HepG2 (cell line): ENCODE results near the gene RRP9.
"Not testable (repeated sequence)": the region's sequence is repeated elsewhere in the genome, so short reads cannot be mapped to it uniquely, and the experiment has no call there.

Experiments
- FOXO4 ChIP-seq: sonication (generic); formaldehyde crosslinking; conservative IDR thresholded peaks from 2 replicates; pipeline ENCODE4 v1.8.1; 2023; ENCODE audit warnings: missing genetic modification reagents
- FOXP1 ChIP-seq, 2 experiments: fragments of 450-650 bp in 1 of 2; IDR thresholded peaks; 2 replicates each; pipeline ENCODE4 v1.6.1; 2017 to 2018; ENCODE audit warnings: antibody characterized with exemption in 1 of 2
- HNRNPL ChIP-seq: fragments of 200-400 bp; formaldehyde crosslinking; IDR thresholded peaks from 2 replicates; pipeline ENCODE4 v1.6.1; 2017; ENCODE audit warnings: mild to moderate bottlenecking, low read depth, low read length
- MLX ChIP-seq: IDR thresholded peaks from 2 replicates; pipeline ENCODE4 v1.6.1; 2016
- PRMT3 ChIP-seq: sonication (generic); formaldehyde crosslinking; IDR thresholded peaks from 2 replicates; pipeline ENCODE4 v1.8.1; 2022; ENCODE audit warnings: low read depth, mild to moderate bottlenecking, moderate library complexity, missing genetic modification reagents, borderline replicate concordance
- RBM39 ChIP-seq: fragments of 200-400 bp; formaldehyde crosslinking; IDR thresholded peaks from one replicate; pipeline ENCODE4 v1.6.1; 2018; ENCODE audit warnings: antibody characterized with exemption, mild to moderate bottlenecking, low read depth, low read length; ENCODE audit not compliant: poor library complexity, severe bottlenecking
- SIN3A ChIP-seq: IDR thresholded peaks from 2 replicates; pipeline ENCODE4 v1.6.1; 2011; ENCODE audit warnings: low read depth, mild to moderate bottlenecking, control low read depth, low read length, borderline replicate concordance
- SKIL ChIP-seq: sonication (generic); formaldehyde crosslinking; IDR thresholded peaks from 2 replicates; pipeline ENCODE4 v1.8.0; 2022; ENCODE audit warnings: missing genetic modification reagents, mild to moderate bottlenecking, moderate library complexity, borderline replicate concordance
- SMYD3 ChIP-seq: sonication (generic); formaldehyde crosslinking; IDR thresholded peaks from 2 replicates; pipeline ENCODE4 v1.8.1; 2023; ENCODE audit warnings: mild to moderate bottlenecking, missing genetic modification reagents
- ZKSCAN5 ChIP-seq: sonication (generic); formaldehyde crosslinking; IDR thresholded peaks from 2 replicates; pipeline ENCODE4 v1.5.1; 2020; ENCODE audit warnings: mild to moderate bottlenecking, missing genetic modification reagents
- ZNF776 ChIP-seq: sonication (generic); formaldehyde crosslinking; IDR thresholded peaks from 2 replicates; pipeline ENCODE4 v1.4.0; 2020; ENCODE audit warnings: mild to moderate bottlenecking, missing genetic modification reagents

- TF ChIP-seq FOXP1 (IDR thresholded peaks at IDR 0.05); FOXP1 (CRISPR knock-in tag; IDR thresholded peaks at IDR 0.05); ZNF776 (CRISPR knock-in tag); SIN3A; PRMT3; HNRNPL; SKIL (CRISPR knock-in tag); MLX; FOXO4 (CRISPR knock-in tag); SMYD3 (CRISPR knock-in tag); RBM39; ZKSCAN5: not testable (repeated sequence)
These were observed 39.3 kb downstream of the RRP9 start for GRCh38 chr3:51902361-51902760.
